ENCODE data around the gene LDAH.

Gene LDAH

DNA sequence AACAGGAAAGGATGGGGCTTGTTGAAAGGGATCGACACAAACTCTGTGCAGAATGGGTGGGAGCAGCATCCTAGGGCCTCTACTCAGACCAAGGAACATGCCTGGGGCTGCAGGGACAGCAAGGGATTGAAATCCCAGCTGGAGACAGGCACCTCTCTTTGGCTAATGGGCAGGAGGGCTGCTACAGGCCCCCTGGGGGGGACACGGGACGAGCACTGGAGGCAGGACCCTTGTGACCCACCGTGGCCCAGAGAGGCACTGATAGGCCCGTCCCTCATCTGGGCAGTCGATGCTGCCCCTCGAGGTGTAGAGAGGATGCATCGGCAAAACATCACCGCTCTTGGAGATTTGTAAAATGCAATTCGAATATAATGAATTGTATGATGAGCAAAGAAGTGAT lies 177.1 kb downstream of the LDAH start:
- Histone ChIP-seq H3K4me1 (peaks cover 14% of the 10 kb centered on the region), H3K9me3 (ENCODE audit: control insufficient read depth, low read length) (no peaks in the 10 kb centered on the region), H3K9ac (no peak overlapping the region), H3K27me3 (ENCODE audit: control insufficient read depth, insufficient read depth, low read length) (no peaks in the 10 kb centered on the region), H3K79me2 (peaks cover 10% of the 10 kb centered on the region), H3K36me3 (ENCODE audit: control insufficient read depth, insufficient read depth, low read length) (no peaks in the 10 kb centered on the region), H3K27ac (no peak overlapping the region), H2AFZ (no peak overlapping the region), H3K4me2 (ENCODE audit: low read length) (no peak overlapping the region), H3K4me3 (ENCODE audit: low read depth, low read length) (no peak overlapping the region)
- TF ChIP-seq, protein P1, sequence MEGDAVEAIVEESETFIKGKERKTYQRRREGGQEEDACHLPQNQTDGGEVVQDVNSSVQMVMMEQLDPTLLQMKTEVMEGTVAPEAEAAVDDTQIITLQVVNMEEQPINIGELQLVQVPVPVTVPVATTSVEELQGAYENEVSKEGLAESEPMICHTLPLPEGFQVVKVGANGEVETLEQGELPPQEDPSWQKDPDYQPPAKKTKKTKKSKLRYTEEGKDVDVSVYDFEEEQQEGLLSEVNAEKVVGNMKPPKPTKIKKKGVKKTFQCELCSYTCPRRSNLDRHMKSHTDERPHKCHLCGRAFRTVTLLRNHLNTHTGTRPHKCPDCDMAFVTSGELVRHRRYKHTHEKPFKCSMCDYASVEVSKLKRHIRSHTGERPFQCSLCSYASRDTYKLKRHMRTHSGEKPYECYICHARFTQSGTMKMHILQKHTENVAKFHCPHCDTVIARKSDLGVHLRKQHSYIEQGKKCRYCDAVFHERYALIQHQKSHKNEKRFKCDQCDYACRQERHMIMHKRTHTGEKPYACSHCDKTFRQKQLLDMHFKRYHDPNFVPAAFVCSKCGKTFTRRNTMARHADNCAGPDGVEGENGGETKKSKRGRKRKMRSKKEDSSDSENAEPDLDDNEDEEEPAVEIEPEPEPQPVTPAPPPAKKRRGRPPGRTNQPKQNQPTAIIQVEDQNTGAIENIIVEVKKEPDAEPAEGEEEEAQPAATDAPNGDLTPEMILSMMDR (IDR thresholded peaks at IDR 0.05) = no peak

DNA sequence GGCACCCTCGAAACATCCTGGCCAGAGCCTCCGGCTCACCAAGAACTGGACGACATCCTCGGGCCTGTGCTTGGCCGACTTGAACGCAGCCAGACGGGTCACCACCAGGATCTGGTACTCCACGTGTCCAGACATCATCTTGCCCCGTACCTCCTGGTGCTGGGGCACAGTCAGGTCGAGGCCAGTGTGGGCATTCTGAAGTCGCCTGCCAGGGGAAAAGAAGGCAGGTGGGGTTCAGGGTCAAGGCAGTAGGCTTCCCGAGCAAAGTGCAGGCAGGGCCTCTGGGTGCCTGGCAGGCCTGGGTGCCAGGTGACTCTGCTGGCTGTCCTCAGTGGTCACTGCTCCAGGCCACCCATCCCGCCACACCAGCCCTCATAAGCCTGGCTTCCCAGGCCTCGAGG lies 177.6 kb downstream of the LDAH start:
- H3K4me1 ChIP-seq = peaks cover 12% of the 10 kb centered on the region

DNA sequence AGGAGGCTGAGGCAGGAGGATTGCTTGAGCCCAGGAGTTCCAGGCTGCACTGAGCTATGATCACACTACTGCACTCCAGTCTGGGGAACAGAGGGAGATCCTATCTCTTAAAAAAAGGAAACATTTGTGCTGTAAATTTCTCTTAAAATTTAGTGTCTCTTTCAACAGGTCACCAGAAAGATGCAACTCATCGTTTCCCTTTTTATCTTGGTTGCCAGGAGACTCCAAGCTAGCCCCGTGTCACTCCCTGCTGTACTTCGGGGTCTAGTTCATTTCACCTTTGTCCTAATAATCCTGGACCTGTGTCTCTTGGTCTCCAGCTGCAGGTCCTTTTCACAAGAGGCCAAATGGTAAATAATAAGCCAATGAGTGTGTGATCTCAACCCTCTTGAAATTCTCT lies 179.1 kb downstream of the LDAH start:
- no peaks in the 10 kb centered on the region for H3K36me3 ChIP-seq (ENCODE audit: control insufficient read depth, insufficient read depth, low read length)

More for the DNA sequence above, 177.6 kb downstream of the LDAH start:
- Histone ChIP-seq H3K9me3 (ENCODE audit: control insufficient read depth, low read length) (no peaks in the 10 kb centered on the region), H3K27me3 (ENCODE audit: control insufficient read depth, insufficient read depth, low read length) (no peaks in the 10 kb centered on the region), H3K36me3 (ENCODE audit: control insufficient read depth, insufficient read depth, low read length) (no peaks in the 10 kb centered on the region), H2AFZ (no peak overlapping the region), H3K27ac (no peak overlapping the region), H3K9ac (no peak overlapping the region), H3K79me2 (peaks cover 8% of the 10 kb centered on the region), H3K4me3 (ENCODE audit: low read depth, low read length) (no peak overlapping the region), H3K4me2 (ENCODE audit: low read length) (no peak overlapping the region)
- TF ChIP-seq, protein P1 (IDR thresholded peaks at IDR 0.05) = no peak

DNA sequence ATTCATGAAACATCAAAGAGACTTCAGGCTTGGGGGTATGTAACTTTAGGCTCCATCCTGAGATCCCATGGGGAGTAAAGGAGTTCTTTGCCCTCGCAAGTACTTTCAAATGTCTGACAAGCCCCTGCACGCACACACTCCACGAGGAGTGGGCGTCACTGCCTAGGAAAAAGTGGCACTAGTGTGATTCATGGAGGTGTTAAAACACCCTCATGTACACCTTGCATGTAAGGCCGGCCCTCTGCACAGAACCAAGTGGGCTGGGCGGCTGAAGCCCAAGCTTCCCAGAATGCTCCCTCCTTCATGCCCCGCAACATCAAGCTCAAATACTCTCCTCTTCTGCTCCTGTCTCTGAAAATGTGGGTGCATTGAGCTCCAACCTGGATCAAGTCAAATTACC lies 179.8 kb downstream of the LDAH start:
- Histone ChIP-seq H3K9ac (no peak overlapping the region), H3K36me3 (ENCODE audit: control insufficient read depth, insufficient read depth, low read length) (no peaks in the 10 kb centered on the region), H2AFZ (no peak overlapping the region), H3K27me3 (ENCODE audit: control insufficient read depth, insufficient read depth, low read length) (no peaks in the 10 kb centered on the region), H3K27ac (no peak overlapping the region), H3K4me2 (ENCODE audit: low read length) (no peak overlapping the region), H3K9me3 (ENCODE audit: control insufficient read depth, low read length) (no peaks in the 10 kb centered on the region), H3K4me3 (ENCODE audit: low read depth, low read length) (no peak overlapping the region), H3K4me1 (no peaks in the 10 kb centered on the region), H3K79me2 (no peaks in the 10 kb centered on the region)
- TF ChIP-seq, protein P1 (IDR thresholded peaks at IDR 0.05) = no peak

More for the DNA sequence above, 179.1 kb downstream of the LDAH start:
- H3K4me3 ChIP-seq (ENCODE audit: low read depth, low read length) = no peak overlapping the region
- H3K9me3 ChIP-seq (ENCODE audit: control insufficient read depth, low read length) = no peaks in the 10 kb centered on the region
- no peak overlapping the region for H2AFZ ChIP-seq
- TF ChIP-seq, protein P1 (IDR thresholded peaks at IDR 0.05) = no peak
- no peak overlapping the region for H3K9ac ChIP-seq
- no peak overlapping the region for H3K27ac ChIP-seq
- no peak overlapping the region for H3K4me2 ChIP-seq (ENCODE audit: low read length)
- H3K4me1 ChIP-seq = no peaks in the 10 kb centered on the region
- H3K79me2 ChIP-seq = no peaks in the 10 kb centered on the region
- no peaks in the 10 kb centered on the region for H3K27me3 ChIP-seq (ENCODE audit: control insufficient read depth, insufficient read depth, low read length)

Measured in parathyroid adenoma (tissue), 2 donors.